Stimulated activated naive CD8-positive, alpha-beta T cell treated with anti-CD3 and anti-CD28 coated beads, Interleukin-15, amount 100 ng/mL, for 72 hours (primary cell): ENCODE data around the gene LARGE1.

ENCODE experiments used
- ATAC-seq: fragments of 150-1000 bp; cut with Tn5 transposase; 2 replicates; pipeline ENCODE4 v1.10.0; 2021; ENCODE audit warnings: mild to moderate bottlenecking, moderate library complexity
- DNase-seq, 2 donors: peaks; one replicate each; pipeline ENCODE4 v3.0.0; 2021 to 2022
- H3K27ac Mint-ChIP-seq, 2 donors: one replicate each; pipeline ENCODE4 v1.8.0; 2022; ENCODE audit warnings: mild to moderate bottlenecking in 2 of 2, mixed read lengths in 2 of 2, moderate library complexity in 2 of 2
- H3K27me3 Mint-ChIP-seq: one replicate; pipeline ENCODE4 v1.8.0; 2022; ENCODE audit warnings: mixed read lengths
- H3K4me1 Mint-ChIP-seq: one replicate; pipeline ENCODE4 v1.8.0; 2022; ENCODE audit warnings: mild to moderate bottlenecking, mixed read lengths
- H3K4me3 Mint-ChIP-seq, 2 donors: one replicate each; pipeline ENCODE4 v1.8.0; 2022; ENCODE audit warnings: mild to moderate bottlenecking in 2 of 2, mixed read lengths in 2 of 2, moderate library complexity in 1 of 2
- H3K9me3 Mint-ChIP-seq, 2 donors: one replicate each; pipeline ENCODE4 v1.8.0; 2022; ENCODE audit warnings: mixed read lengths in 2 of 2

The LARGE1 gene

GRCh38 chr22:33224841-33225240 lies 695.4 kb downstream of the LARGE1 start:
- Mint-ChIP-seq H3K27ac (no peak overlapping the region), H3K27me3 (no peaks in the 10 kb centered on the region), H3K9me3 (peaks cover 23 to 28% of the 10 kb centered on the region in 2 donors), H3K4me1 (no peaks in the 10 kb centered on the region), H3K4me3 (no peak overlapping the region)
- DNase-seq, result no peak
- ATAC-seq, result no peak
